ENCODE data around the gene DAPK1.

DNA sequence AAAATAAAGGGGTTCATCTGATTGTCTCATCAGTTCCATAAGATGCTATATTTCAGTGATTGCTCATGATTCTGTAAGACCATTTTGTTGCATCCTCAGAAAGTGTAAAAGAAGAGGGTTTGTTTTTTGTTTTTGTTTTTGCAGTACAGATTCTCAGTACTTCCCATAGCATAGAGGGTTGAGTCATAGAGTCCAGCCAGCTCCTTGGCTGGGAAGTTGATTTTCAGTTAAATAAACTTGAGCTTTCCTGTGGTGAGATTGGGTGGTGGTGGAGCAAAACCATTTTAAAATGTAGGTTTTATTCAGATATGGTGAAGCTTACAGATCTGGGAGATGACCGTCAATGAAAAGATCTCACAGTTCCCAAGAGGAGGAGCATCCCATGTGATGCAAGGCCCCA is 48.2 kb downstream of the DAPK1 start:
- TF ChIP-seq, protein P1, sequence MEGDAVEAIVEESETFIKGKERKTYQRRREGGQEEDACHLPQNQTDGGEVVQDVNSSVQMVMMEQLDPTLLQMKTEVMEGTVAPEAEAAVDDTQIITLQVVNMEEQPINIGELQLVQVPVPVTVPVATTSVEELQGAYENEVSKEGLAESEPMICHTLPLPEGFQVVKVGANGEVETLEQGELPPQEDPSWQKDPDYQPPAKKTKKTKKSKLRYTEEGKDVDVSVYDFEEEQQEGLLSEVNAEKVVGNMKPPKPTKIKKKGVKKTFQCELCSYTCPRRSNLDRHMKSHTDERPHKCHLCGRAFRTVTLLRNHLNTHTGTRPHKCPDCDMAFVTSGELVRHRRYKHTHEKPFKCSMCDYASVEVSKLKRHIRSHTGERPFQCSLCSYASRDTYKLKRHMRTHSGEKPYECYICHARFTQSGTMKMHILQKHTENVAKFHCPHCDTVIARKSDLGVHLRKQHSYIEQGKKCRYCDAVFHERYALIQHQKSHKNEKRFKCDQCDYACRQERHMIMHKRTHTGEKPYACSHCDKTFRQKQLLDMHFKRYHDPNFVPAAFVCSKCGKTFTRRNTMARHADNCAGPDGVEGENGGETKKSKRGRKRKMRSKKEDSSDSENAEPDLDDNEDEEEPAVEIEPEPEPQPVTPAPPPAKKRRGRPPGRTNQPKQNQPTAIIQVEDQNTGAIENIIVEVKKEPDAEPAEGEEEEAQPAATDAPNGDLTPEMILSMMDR (IDR thresholded peaks at IDR 0.05), result no peak
- no peak for TF ChIP-seq POLR2A (IDR thresholded peaks at IDR 0.05)
